Vagina (tissue), 2 donors: ENCODE results near the gene SLC7A6. TPM values are rescaled to one million over a fixed set of nuclear protein-coding genes. Genes with fewer than 3 reads are reported as not detected.

Experiments used
- DNase-seq, 2 donors: peaks; one replicate each; pipeline ENCODE4 v3.0.0-alpha.2; 2017; ENCODE audit errors: extremely low spot score in 2 of 2
- H3K27ac ChIP-seq: fragments of 200-600 bp; sonication (generic); one replicate; pipeline ENCODE4 v1.5.1; 2019
- H3K27me3 ChIP-seq: fragments of 200-600 bp; sonication (generic); one replicate; pipeline ENCODE4 v1.5.1; 2019
- H3K36me3 ChIP-seq, 2 donors: fragments of 200-600 bp; sonication (generic); one replicate each; pipeline ENCODE4 v1.5.1; 2017 to 2019
- H3K4me1 ChIP-seq: fragments of 200-600 bp; sonication (generic); one replicate; pipeline ENCODE4 v1.5.1; 2019
- H3K4me3 ChIP-seq, 2 donors: fragments of 200-600 bp; sonication (generic); 1 replicate in 1 of 2; 2 replicates in 1 of 2; pipeline ENCODE4 v1.5.1; 2016 to 2019
- H3K9me3 ChIP-seq: fragments of 200-600 bp; sonication (generic); one replicate; pipeline ENCODE4 v1.5.1; 2019
- CTCF ChIP-seq, 3 experiments: fragments of 450-650 bp in 2 of 3; fragments of 200-600 bp in 1 of 3; sonication (generic) in 1 of 3; IDR thresholded peaks; one replicate each; pipeline ENCODE4 v1.5.1; 2017 to 2019; ENCODE audit warnings: antibody characterized with exemption in 3 of 3, mild to moderate bottlenecking in 2 of 3, moderate library complexity in 2 of 3
- POLR2A ChIP-seq, 2 donors: fragments of 450-650 bp; IDR thresholded peaks; one replicate each; pipeline ENCODE4 v1.6.1; 2017; ENCODE audit warnings: antibody characterized with exemption in 2 of 2, mild to moderate bottlenecking in 2 of 2, moderate library complexity in 2 of 2
- POLR2AphosphoS5 ChIP-seq, 2 donors: sonication (generic); formaldehyde crosslinking; IDR thresholded peaks; one replicate each; pipeline ENCODE4 v1.9.0; 2017; ENCODE audit warnings: antibody characterized with exemption in 2 of 2, mild to moderate bottlenecking in 2 of 2, low read depth in 1 of 2; ENCODE audit not compliant: insufficient read depth in 1 of 2
- intact Hi-C: fragments of 100-400 bp; cut with DNase I; formaldehyde crosslinking; loops from one replicate; pipeline ENCODE4 v1.15.1; 2023
- total RNA-seq: library from RNA; depleted of rRNA; stranded (reverse); fragments of >200 nt; gene quantifications from one replicate; pipeline ENCODE4 v1.2.3, GENCODE V29; 2016

Gene SLC7A6
- total RNA-seq, 1 donor from 2014 or later = 35.1 TPM

- peaks cover 2% of the 10 kb centered on the region for H3K4me1 ChIP-seq
- DNase-seq = no peak
- no peak overlapping the region for H3K4me3 ChIP-seq
- intact Hi-C loops = no loop called here
- H3K27me3 ChIP-seq = no peaks in the 10 kb centered on the region
- peaks cover 0 to 30% of the 10 kb centered on the region in 2 donors for H3K36me3 ChIP-seq
- no peaks in the 10 kb centered on the region for H3K9me3 ChIP-seq
- no peak overlapping the region for H3K27ac ChIP-seq
- no peak for TF ChIP-seq POLR2AphosphoS5 (IDR thresholded peaks at IDR 0.05; ENCODE audit: insufficient read depth in 1 of 2, low read depth in 1 of 2)
- no peak for TF ChIP-seq POLR2A (IDR thresholded peaks at IDR 0.05)
- no peak for TF ChIP-seq CTCF (IDR thresholded peaks at IDR 0.05)
These were observed 35.7 kb upstream of the SLC7A6 start for GRCh38 chr16:68228652-68229051.

- H3K4me1 ChIP-seq = peaks cover 11% of the 10 kb centered on the region
- H3K9me3 ChIP-seq = no peaks in the 10 kb centered on the region
- no peak overlapping the region for H3K27ac ChIP-seq
- H3K27me3 ChIP-seq = no peaks in the 10 kb centered on the region
- intact Hi-C loops = no loop called here
- no peak for DNase-seq
- peaks cover 0 to 30% of the 10 kb centered on the region in 2 donors for H3K36me3 ChIP-seq
- H3K4me3 ChIP-seq = no peak overlapping the region
- TF ChIP-seq CTCF (IDR thresholded peaks at IDR 0.05) = peak; percentile 70 to 84 (median 83)
- no peak for TF ChIP-seq POLR2A (IDR thresholded peaks at IDR 0.05)
These were observed 34.7 kb upstream of the SLC7A6 start for GRCh38 chr16:68229431-68230175.

GRCh38 chr16:68230176-68230571 lies 34.2 kb upstream of the SLC7A6 start:
- no peak for DNase-seq
- intact Hi-C loops = no loop called here
- H3K27ac ChIP-seq = no peak overlapping the region
- H3K27me3 ChIP-seq = no peaks in the 10 kb centered on the region
- H3K36me3 ChIP-seq = peaks cover 0 to 30% of the 10 kb centered on the region in 2 donors
- TF ChIP-seq POLR2A (IDR thresholded peaks at IDR 0.05) = no peak
- no peak for TF ChIP-seq CTCF (IDR thresholded peaks at IDR 0.05)
- no peak for TF ChIP-seq POLR2AphosphoS5 (IDR thresholded peaks at IDR 0.05; ENCODE audit: insufficient read depth in 1 of 2, low read depth in 1 of 2)
- H3K4me3 ChIP-seq = no peak overlapping the region
- no peaks in the 10 kb centered on the region for H3K9me3 ChIP-seq
- H3K4me1 ChIP-seq = peaks cover 12% of the 10 kb centered on the region

GRCh38 chr16:68230956-68231355 lies 33.4 kb upstream of the SLC7A6 start:
- H3K36me3 ChIP-seq = peaks cover 0 to 30% of the 10 kb centered on the region in 2 donors

More at GRCh38 chr16:68230956-68231355, 33.4 kb upstream of the SLC7A6 start:
- TF ChIP-seq CTCF (IDR thresholded peaks at IDR 0.05) = no peak
- no peak for TF ChIP-seq POLR2AphosphoS5 (IDR thresholded peaks at IDR 0.05; ENCODE audit: insufficient read depth in 1 of 2, low read depth in 1 of 2)
- TF ChIP-seq POLR2A (IDR thresholded peaks at IDR 0.05) = no peak
- no peak for DNase-seq
- Histone ChIP-seq H3K27me3 (no peaks in the 10 kb centered on the region), H3K9me3 (no peaks in the 10 kb centered on the region), H3K4me1 (peaks cover 18% of the 10 kb centered on the region), H3K4me3 (no peak overlapping the region), H3K27ac (no peak overlapping the region)
- intact Hi-C loops = no loop called here
